Neural progenitor cell (in vitro differentiated cells): Measurements from ENCODE around the gene HBA1. TPM values are rescaled to one million over a fixed set of nuclear protein-coding genes. Genes with fewer than 3 reads are reported as not detected.
"Not testable (repeated sequence)": the region's sequence is repeated elsewhere in the genome, so short reads cannot be mapped to it uniquely, and the experiment has no call there.

Source experiments
- DNase-seq: peaks from one replicate; pipeline ENCODE4 v3.0.0-alpha.2; 2016; ENCODE audit warnings: low spot score
- H2AFZ ChIP-seq: fragments of 200-600 bp; sonication (generic); replicated peaks from 2 replicates; pipeline ENCODE4 v1.6.1; 2016; ENCODE audit warnings: antibody characterized with exemption
- H3F3A ChIP-seq: fragments of 200-600 bp; sonication (generic); 2 replicates; pipeline ENCODE4 v1.6.1; 2016; ENCODE audit warnings: antibody characterized with exemption, low read depth
- H3K27ac ChIP-seq: fragments of 200-600 bp; sonication (generic); 2 replicates; pipeline ENCODE4 v1.5.1; 2016; ENCODE audit warnings: mild to moderate bottlenecking
- H3K27me3 ChIP-seq: fragments of 200-600 bp; sonication (generic); 2 replicates; pipeline ENCODE4 v1.6.1; 2016; ENCODE audit warnings: mild to moderate bottlenecking, moderate library complexity
- H3K36me3 ChIP-seq: fragments of 200-600 bp; sonication (generic); 2 replicates; pipeline ENCODE4 v1.5.1; 2016
- H3K4me1 ChIP-seq: fragments of 200-600 bp; sonication (generic); 2 replicates; pipeline ENCODE4 v1.6.1; 2016; ENCODE audit warnings: mixed run types
- H3K4me2 ChIP-seq: fragments of 200-600 bp; sonication (generic); 2 replicates; pipeline ENCODE4 v1.6.1; 2016
- H3K4me3 ChIP-seq: fragments of 200-600 bp; sonication (generic); 2 replicates; pipeline ENCODE4 v1.5.1; 2016
- H3K79me2 ChIP-seq: fragments of 200-600 bp; sonication (generic); 2 replicates; pipeline ENCODE4 v1.6.1; 2016; ENCODE audit warnings: low read depth
- H3K9ac ChIP-seq: fragments of 200-600 bp; sonication (generic); 2 replicates; pipeline ENCODE4 v1.6.1; 2016
- H3K9me3 ChIP-seq: fragments of 200-600 bp; sonication (generic); 2 replicates; pipeline ENCODE4 v1.5.1; 2016; ENCODE audit warnings: low read depth
- H4K20me1 ChIP-seq: fragments of 200-600 bp; sonication (generic); 2 replicates; pipeline ENCODE4 v1.6.1; 2016; ENCODE audit warnings: low read depth
- H3K27ac Mint-ChIP-seq: 3 replicates; pipeline ENCODE4 v1.8.0; 2021; ENCODE audit warnings: mixed read lengths
- H3K27me3 Mint-ChIP-seq: 2 replicates; pipeline ENCODE4 v1.8.0; 2022; ENCODE audit warnings: low read depth, mild to moderate bottlenecking, inconsistent platforms, moderate library complexity, mixed read lengths; ENCODE audit not compliant: insufficient read depth
- H3K36me3 Mint-ChIP-seq: 3 replicates; pipeline ENCODE4 v1.8.0; 2021; ENCODE audit warnings: mixed read lengths
- H3K4me1 Mint-ChIP-seq: 3 replicates; pipeline ENCODE4 v1.8.0; 2021; ENCODE audit warnings: mixed read lengths
- H3K4me3 Mint-ChIP-seq: 3 replicates; pipeline ENCODE4 v1.8.0; 2021; ENCODE audit warnings: mild to moderate bottlenecking, moderate library complexity, mixed read lengths
- H3K9me3 Mint-ChIP-seq: 3 replicates; pipeline ENCODE4 v1.8.0; 2020; ENCODE audit warnings: mixed read lengths
- EZH2 ChIP-seq: fragments of 200-600 bp; sonication (generic); IDR thresholded peaks from 2 replicates; pipeline ENCODE4 v1.6.1; 2017; ENCODE audit warnings: antibody characterized with exemption, mild to moderate bottlenecking, moderate library complexity
- total RNA-seq: library from RNA; depleted of rRNA; stranded (reverse); fragments of >200 nt; gene quantifications from 2 replicates; pipeline ENCODE4 v1.2.3, GENCODE V29; 2015; ENCODE audit warnings: low replicate concordance
- TF ChIP-seq, protein P1 (sequence below): fragments of 200-600 bp; sonication (generic); IDR thresholded peaks from 2 replicates; pipeline ENCODE4 v1.5.1; 2017; ENCODE audit warnings: antibody characterized with exemption, mild to moderate bottlenecking

Gene HBA1
- total RNA-seq, 1 donor from 2014 or later: not detected

GRCh38 chr16:162271-162991 lies 14.0 kb upstream of the HBA1 start:
- H2AFZ ChIP-seq: no peak overlapping the region
- no peaks in the 10 kb centered on the region for H3K36me3 ChIP-seq
- H3K4me3 ChIP-seq: no peak overlapping the region
- peaks cover 25% of the 10 kb centered on the region for H4K20me1 ChIP-seq
- Mint-ChIP-seq H3K9me3 (peaks cover 2% of the 10 kb centered on the region), H3K36me3 (no peaks in the 10 kb centered on the region), H3K27ac (no peak overlapping the region), H3K4me1 (peaks cover 3% of the 10 kb centered on the region), H3K4me3 (no peak overlapping the region), H3K27me3 (peaks cover 46% of the 10 kb centered on the region)
- no peak overlapping the region for H3K27ac ChIP-seq
- H3K27me3 ChIP-seq: peaks cover 80% of the 10 kb centered on the region
- H3K9ac ChIP-seq: no peak overlapping the region
- H3K9me3 ChIP-seq: no peaks in the 10 kb centered on the region
- H3K4me1 ChIP-seq: peaks cover 11% of the 10 kb centered on the region
- H3K4me2 ChIP-seq: no peak overlapping the region
- H3K79me2 ChIP-seq: no peaks in the 10 kb centered on the region
- no peak for TF ChIP-seq EZH2
- DNase-seq: no peak
- peaks cover 10% of the 10 kb centered on the region for H3F3A ChIP-seq

DNA sequence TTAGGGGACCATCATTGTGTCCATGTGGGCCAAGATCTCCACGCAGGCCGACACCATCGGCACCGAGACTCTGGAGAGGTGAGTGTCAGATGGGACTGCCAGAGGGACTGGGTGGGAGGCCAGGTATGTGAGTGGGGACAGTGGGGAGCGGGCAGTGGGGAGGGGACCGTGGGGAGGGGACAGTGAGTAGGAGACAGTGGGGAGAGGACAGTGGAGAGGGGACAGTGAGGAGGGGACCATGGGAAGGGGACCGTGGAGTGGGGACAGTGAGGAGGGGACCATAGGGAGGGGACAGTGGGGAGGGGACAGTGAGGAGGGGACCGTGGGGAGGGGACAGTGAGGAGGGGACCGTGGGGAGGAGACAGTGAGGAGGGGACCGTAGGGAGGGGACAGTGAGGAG lies 13.3 kb upstream of the HBA1 start:
- H3K27ac ChIP-seq, DNase-seq, H3K27ac Mint-ChIP-seq, H3K36me3 ChIP-seq, H3K79me2 ChIP-seq, H3K4me3 Mint-ChIP-seq, H3K9me3 Mint-ChIP-seq, H3K9ac ChIP-seq, H2AFZ ChIP-seq, H3K4me1 Mint-ChIP-seq, H3F3A ChIP-seq, H3K4me3 ChIP-seq, H3K4me2 ChIP-seq, H3K36me3 Mint-ChIP-seq, H3K9me3 ChIP-seq: not testable (repeated sequence)
- Histone ChIP-seq H3K4me1 (peaks cover 11% of the 10 kb centered on the region), H3K27me3 (peaks cover 80% of the 10 kb centered on the region), H4K20me1 (peaks cover 32% of the 10 kb centered on the region)
- peaks cover 47% of the 10 kb centered on the region for H3K27me3 Mint-ChIP-seq

- not testable (repeated sequence) for H3K9ac ChIP-seq, H3K79me2 ChIP-seq, H3K27ac Mint-ChIP-seq, H3K4me3 ChIP-seq, H3K36me3 ChIP-seq, DNase-seq, H3K27ac ChIP-seq, H3F3A ChIP-seq, H2AFZ ChIP-seq, H3K4me2 ChIP-seq, H3K9me3 ChIP-seq, H3K4me3 Mint-ChIP-seq, H3K9me3 Mint-ChIP-seq, H3K36me3 Mint-ChIP-seq, H3K4me1 Mint-ChIP-seq
- Histone ChIP-seq H4K20me1 (peaks cover 37% of the 10 kb centered on the region), H3K27me3 (peaks cover 80% of the 10 kb centered on the region), H3K4me1 (peaks cover 11% of the 10 kb centered on the region)
- peaks cover 49% of the 10 kb centered on the region for H3K27me3 Mint-ChIP-seq
Observed at GRCh38 chr16:163696-164095, 12.8 kb upstream of the HBA1 start.

DNA sequence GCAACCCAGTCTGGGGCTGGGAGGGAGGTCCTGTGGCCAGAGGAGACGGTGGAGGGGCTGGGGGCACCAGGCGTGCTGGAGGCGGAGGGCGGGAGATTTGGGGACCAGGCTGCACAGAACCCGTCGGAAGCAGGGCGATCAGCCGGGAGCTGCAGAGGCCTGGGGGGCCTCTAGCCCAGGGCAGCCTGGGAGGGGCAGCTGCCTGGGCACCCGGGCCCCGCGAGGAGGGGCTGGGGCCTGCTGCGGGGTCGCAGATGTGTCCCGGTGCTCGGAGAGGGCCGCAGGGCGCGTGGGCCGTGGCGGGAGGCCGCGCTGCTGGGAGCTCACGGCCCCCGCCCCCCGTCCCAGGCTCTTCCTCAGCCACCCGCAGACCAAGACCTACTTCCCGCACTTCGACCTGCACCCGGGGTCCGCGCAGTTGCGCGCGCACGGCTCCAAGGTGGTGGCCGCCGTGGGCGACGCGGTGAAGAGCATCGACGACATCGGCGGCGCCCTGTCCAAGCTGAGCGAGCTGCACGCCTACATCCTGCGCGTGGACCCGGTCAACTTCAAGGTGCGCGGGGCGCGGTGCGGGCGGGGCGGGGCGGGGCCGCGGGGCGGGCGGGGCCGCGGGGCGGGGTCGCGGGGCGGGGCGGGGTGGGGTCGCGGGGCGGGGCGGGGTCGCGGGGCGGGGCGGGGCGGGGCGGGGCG lies 12.2 kb upstream of the HBA1 start:
- H3F3A ChIP-seq, H3K9me3 ChIP-seq, H3K36me3 Mint-ChIP-seq, H3K27ac Mint-ChIP-seq, H3K4me1 Mint-ChIP-seq, H3K27ac ChIP-seq, H3K9me3 Mint-ChIP-seq, H3K36me3 ChIP-seq, H2AFZ ChIP-seq, H3K79me2 ChIP-seq, H3K4me3 Mint-ChIP-seq, H3K9ac ChIP-seq, DNase-seq, H3K4me3 ChIP-seq, H3K4me2 ChIP-seq: not testable (repeated sequence)
- peaks cover 55% of the 10 kb centered on the region for H3K27me3 Mint-ChIP-seq
- H3K4me1 ChIP-seq: peaks cover 11% of the 10 kb centered on the region
- H4K20me1 ChIP-seq: peaks cover 42% of the 10 kb centered on the region
- peaks cover 80% of the 10 kb centered on the region for H3K27me3 ChIP-seq

- peaks cover 82% of the 10 kb centered on the region for H3K27me3 ChIP-seq
- no peak overlapping the region for H2AFZ ChIP-seq
Observed at GRCh38 chr16:164827-165538, 11.5 kb upstream of the HBA1 start.

More at GRCh38 chr16:164827-165538, 11.5 kb upstream of the HBA1 start:
- H3F3A ChIP-seq: peaks cover 10% of the 10 kb centered on the region
- peaks cover 11% of the 10 kb centered on the region for H3K4me1 ChIP-seq
- Mint-ChIP-seq H3K27ac (no peak overlapping the region), H3K36me3 (no peaks in the 10 kb centered on the region), H3K9me3 (no peaks in the 10 kb centered on the region), H3K4me3 (peak overlapping the region; percentile 57), H3K4me1 (peaks cover 3% of the 10 kb centered on the region), H3K27me3 (peaks cover 57% of the 10 kb centered on the region)
- H3K4me3 ChIP-seq: peak overlapping the region; percentile 43
- no peaks in the 10 kb centered on the region for H3K9me3 ChIP-seq
- H3K9ac ChIP-seq: no peak overlapping the region
- H3K4me2 ChIP-seq: peak overlapping the region; percentile 71
- DNase-seq: peak; percentile 35
- no peaks in the 10 kb centered on the region for H3K36me3 ChIP-seq
- H3K27ac ChIP-seq: no peak overlapping the region
- no peaks in the 10 kb centered on the region for H3K79me2 ChIP-seq
- TF ChIP-seq, protein P1, sequence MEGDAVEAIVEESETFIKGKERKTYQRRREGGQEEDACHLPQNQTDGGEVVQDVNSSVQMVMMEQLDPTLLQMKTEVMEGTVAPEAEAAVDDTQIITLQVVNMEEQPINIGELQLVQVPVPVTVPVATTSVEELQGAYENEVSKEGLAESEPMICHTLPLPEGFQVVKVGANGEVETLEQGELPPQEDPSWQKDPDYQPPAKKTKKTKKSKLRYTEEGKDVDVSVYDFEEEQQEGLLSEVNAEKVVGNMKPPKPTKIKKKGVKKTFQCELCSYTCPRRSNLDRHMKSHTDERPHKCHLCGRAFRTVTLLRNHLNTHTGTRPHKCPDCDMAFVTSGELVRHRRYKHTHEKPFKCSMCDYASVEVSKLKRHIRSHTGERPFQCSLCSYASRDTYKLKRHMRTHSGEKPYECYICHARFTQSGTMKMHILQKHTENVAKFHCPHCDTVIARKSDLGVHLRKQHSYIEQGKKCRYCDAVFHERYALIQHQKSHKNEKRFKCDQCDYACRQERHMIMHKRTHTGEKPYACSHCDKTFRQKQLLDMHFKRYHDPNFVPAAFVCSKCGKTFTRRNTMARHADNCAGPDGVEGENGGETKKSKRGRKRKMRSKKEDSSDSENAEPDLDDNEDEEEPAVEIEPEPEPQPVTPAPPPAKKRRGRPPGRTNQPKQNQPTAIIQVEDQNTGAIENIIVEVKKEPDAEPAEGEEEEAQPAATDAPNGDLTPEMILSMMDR: no peak
- peaks cover 46% of the 10 kb centered on the region for H4K20me1 ChIP-seq
